Measurements from ENCODE around the gene NPAS3.

NPAS3 gene

GRCh38 chr14:33660248-33660647, 721.6 kb downstream of the NPAS3 start:
- TF ChIP-seq, protein P1, sequence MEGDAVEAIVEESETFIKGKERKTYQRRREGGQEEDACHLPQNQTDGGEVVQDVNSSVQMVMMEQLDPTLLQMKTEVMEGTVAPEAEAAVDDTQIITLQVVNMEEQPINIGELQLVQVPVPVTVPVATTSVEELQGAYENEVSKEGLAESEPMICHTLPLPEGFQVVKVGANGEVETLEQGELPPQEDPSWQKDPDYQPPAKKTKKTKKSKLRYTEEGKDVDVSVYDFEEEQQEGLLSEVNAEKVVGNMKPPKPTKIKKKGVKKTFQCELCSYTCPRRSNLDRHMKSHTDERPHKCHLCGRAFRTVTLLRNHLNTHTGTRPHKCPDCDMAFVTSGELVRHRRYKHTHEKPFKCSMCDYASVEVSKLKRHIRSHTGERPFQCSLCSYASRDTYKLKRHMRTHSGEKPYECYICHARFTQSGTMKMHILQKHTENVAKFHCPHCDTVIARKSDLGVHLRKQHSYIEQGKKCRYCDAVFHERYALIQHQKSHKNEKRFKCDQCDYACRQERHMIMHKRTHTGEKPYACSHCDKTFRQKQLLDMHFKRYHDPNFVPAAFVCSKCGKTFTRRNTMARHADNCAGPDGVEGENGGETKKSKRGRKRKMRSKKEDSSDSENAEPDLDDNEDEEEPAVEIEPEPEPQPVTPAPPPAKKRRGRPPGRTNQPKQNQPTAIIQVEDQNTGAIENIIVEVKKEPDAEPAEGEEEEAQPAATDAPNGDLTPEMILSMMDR (IDR thresholded peaks at IDR 0.05; ENCODE audit: control insufficient read depth, insufficient read depth, low read depth, low read length, missing control alignments) = no peak
- DNase-seq (ENCODE audit: low read depth) = no peak

DNA sequence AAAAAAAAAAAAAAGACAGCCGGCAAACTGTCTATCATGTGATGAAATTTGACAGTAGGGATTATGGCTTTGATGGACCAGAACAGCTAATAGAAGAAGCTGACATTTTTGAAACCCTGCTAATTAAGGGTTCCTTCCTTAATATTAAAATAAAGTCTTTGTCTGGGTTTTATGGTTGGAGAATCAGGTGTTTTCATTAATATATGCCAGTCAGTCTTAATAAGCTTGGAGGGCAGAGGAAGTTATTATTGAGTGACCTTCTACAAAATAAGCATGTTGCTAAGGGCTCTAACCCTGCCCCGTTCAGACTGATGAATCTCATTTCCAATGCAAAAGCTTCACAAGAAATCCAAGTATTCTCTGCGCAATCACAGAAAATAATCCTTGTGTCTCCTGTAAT, 722.4 kb downstream of the NPAS3 start:
- no peak overlapping the region for H3K4me3 ChIP-seq (ENCODE audit: control insufficient read depth, low read depth, low read length)
- TF ChIP-seq, protein P1 (IDR thresholded peaks at IDR 0.05; ENCODE audit: control insufficient read depth, insufficient read depth, low read depth, low read length, missing control alignments) = no peak

More at GRCh38 chr14:33660248-33660647, 721.6 kb downstream of the NPAS3 start:
- no peak overlapping the region for H3K4me3 ChIP-seq (ENCODE audit: control insufficient read depth, low read depth, low read length)

GRCh38 chr14:33668066-33668465, 729.4 kb downstream of the NPAS3 start:
- no peak overlapping the region for H3K4me3 ChIP-seq (ENCODE audit: control insufficient read depth, low read depth, low read length)
- TF ChIP-seq, protein P1 (IDR thresholded peaks at IDR 0.05; ENCODE audit: control insufficient read depth, insufficient read depth, low read depth, low read length, missing control alignments) = no peak
- DNase-seq (ENCODE audit: low read depth) = no peak

More for the DNA sequence above, 722.4 kb downstream of the NPAS3 start:
- DNase-seq (ENCODE audit: low read depth) = no peak

GRCh38 chr14:33669111-33669510, 730.4 kb downstream of the NPAS3 start:
- DNase-seq (ENCODE audit: low read depth) = no peak
- no peak overlapping the region for H3K4me3 ChIP-seq (ENCODE audit: control insufficient read depth, low read depth, low read length)
- TF ChIP-seq, protein P1 (IDR thresholded peaks at IDR 0.05; ENCODE audit: control insufficient read depth, insufficient read depth, low read depth, low read length, missing control alignments) = no peak

DNA sequence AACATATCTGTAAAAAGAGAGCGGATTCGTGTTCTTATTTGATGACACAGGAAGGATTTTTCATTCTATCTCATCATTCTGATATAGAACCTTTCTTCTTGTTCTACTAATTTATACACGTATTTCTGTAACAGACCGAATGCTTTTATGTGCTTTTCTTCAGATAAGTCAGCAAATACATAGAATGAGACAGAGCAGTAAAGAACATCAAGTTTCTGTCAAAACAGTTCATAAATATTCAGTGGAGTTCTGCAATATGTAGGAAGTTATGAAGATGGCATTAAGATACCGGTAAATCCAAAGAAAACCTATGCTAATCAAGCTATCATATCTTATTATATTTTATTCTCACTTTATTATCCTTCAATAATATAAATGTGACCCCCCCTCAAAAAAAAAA, 731.6 kb downstream of the NPAS3 start:
- no peak overlapping the region for H3K4me3 ChIP-seq (ENCODE audit: control insufficient read depth, low read depth, low read length)
- no peak for DNase-seq (ENCODE audit: low read depth)
- TF ChIP-seq, protein P1 (IDR thresholded peaks at IDR 0.05; ENCODE audit: control insufficient read depth, insufficient read depth, low read depth, low read length, missing control alignments) = no peak

GRCh38 chr14:33671556-33671955, 732.9 kb downstream of the NPAS3 start:
- no peak overlapping the region for H3K4me3 ChIP-seq (ENCODE audit: control insufficient read depth, low read depth, low read length)
- no peak for DNase-seq (ENCODE audit: low read depth)
- TF ChIP-seq, protein P1 (IDR thresholded peaks at IDR 0.05; ENCODE audit: control insufficient read depth, insufficient read depth, low read depth, low read length, missing control alignments) = no peak

- no peak overlapping the region for H3K4me3 ChIP-seq (ENCODE audit: control insufficient read depth, low read depth, low read length)
- TF ChIP-seq, protein P1 (IDR thresholded peaks at IDR 0.05; ENCODE audit: control insufficient read depth, insufficient read depth, low read depth, low read length, missing control alignments) = no peak
Measured at GRCh38 chr14:33674927-33675326, 736.2 kb downstream of the NPAS3 start.

More at GRCh38 chr14:33674927-33675326, 736.2 kb downstream of the NPAS3 start:
- no peak for DNase-seq (ENCODE audit: low read depth)

Data from AG09309 (cell line).